ENCODE measurements around the gene PUS10. TPM values are rescaled to one million over a fixed set of nuclear protein-coding genes. Genes with fewer than 3 reads are reported as not detected.
"Not testable (repeated sequence)": the region's sequence is repeated elsewhere in the genome, so short reads cannot be mapped to it uniquely, and the experiment has no call there.

Gene PUS10
- total RNA-seq, 4 donors from 2014 or later = 11.6 to 33.5 (median 23.1) TPM

- Histone ChIP-seq H3K4me1 (peaks cover 0 to 15% (median 4%) of the 10 kb centered on the region in 4 donors), H3K27me3 (no peaks in the 10 kb centered on the region), H3K36me3 (peaks cover 0 to 10% (median 0%) of the 10 kb centered on the region in 3 donors), H3K9me3 (no peaks in the 10 kb centered on the region), H3K4me3 (peak overlapping the region; percentile 65 to 87 (median 78)), H3K27ac (peak overlapping the region; percentile 88 to 94 (median 90))
- no peak for TF ChIP-seq CTCF (IDR thresholded peaks at IDR 0.05)
- no peak for TF ChIP-seq POLR2A (IDR thresholded peaks at IDR 0.05)
- DNase-seq = no peak
Observed at GRCh38 chr2:61016392-61017002, 1.6 kb downstream of the PUS10 start.

GRCh38 chr2:61015976-61016375 is 2.1 kb downstream of the PUS10 start:
- no peak for DNase-seq
- H3K4me1 ChIP-seq = peaks cover 0 to 15% (median 4%) of the 10 kb centered on the region in 4 donors
- TF ChIP-seq CTCF (IDR thresholded peaks at IDR 0.05) (no peak), POLR2A (IDR thresholded peaks at IDR 0.05) (no peak)
- peak overlapping the region in 1 of 4 donors; percentile 94 for H3K27ac ChIP-seq
- H3K4me3 ChIP-seq = peak overlapping the region in 2 of 4 donors; percentile 65 to 87
- no peaks in the 10 kb centered on the region for H3K9me3 ChIP-seq
- H3K36me3 ChIP-seq = peaks cover 0 to 5% (median 0%) of the 10 kb centered on the region in 3 donors
- H3K27me3 ChIP-seq = no peaks in the 10 kb centered on the region

- H3K36me3 ChIP-seq = no peaks in the 10 kb centered on the region
- no peak for DNase-seq
- H3K4me1 ChIP-seq = peaks cover 0 to 11% (median 4%) of the 10 kb centered on the region in 4 donors
- H3K27ac ChIP-seq = no peak overlapping the region
- TF ChIP-seq POLR2A (IDR thresholded peaks at IDR 0.05) (no peak), CTCF (IDR thresholded peaks at IDR 0.05) (no peak)
- no peaks in the 10 kb centered on the region for H3K9me3 ChIP-seq
- H3K4me3 ChIP-seq = no peak overlapping the region
- no peaks in the 10 kb centered on the region for H3K27me3 ChIP-seq
Observed at GRCh38 chr2:61014763-61015162, 3.3 kb downstream of the PUS10 start.

GRCh38 chr2:61013382-61013781 is 4.7 kb downstream of the PUS10 start:
- no peak overlapping the region for H3K27ac ChIP-seq
- no peak for TF ChIP-seq CTCF (IDR thresholded peaks at IDR 0.05)
- no peak for TF ChIP-seq POLR2A (IDR thresholded peaks at IDR 0.05)
- H3K36me3 ChIP-seq = no peaks in the 10 kb centered on the region
- H3K27me3 ChIP-seq = no peaks in the 10 kb centered on the region
- no peak for DNase-seq
- H3K9me3 ChIP-seq = no peaks in the 10 kb centered on the region
- H3K4me3 ChIP-seq = no peak overlapping the region
- H3K4me1 ChIP-seq = no peaks in the 10 kb centered on the region

- H3K4me1 ChIP-seq, H3K27ac ChIP-seq, DNase-seq, H3K27me3 ChIP-seq, H3K4me3 ChIP-seq, H3K36me3 ChIP-seq, H3K9me3 ChIP-seq: not testable (repeated sequence)
Observed at GRCh38 chr2:61012303-61012702, 5.8 kb downstream of the PUS10 start.

GRCh38 chr2:61011678-61012077 is 6.4 kb downstream of the PUS10 start:
- Histone ChIP-seq H3K4me3 (no peak overlapping the region), H3K36me3 (no peaks in the 10 kb centered on the region), H3K9me3 (no peaks in the 10 kb centered on the region), H3K27me3 (no peaks in the 10 kb centered on the region), H3K4me1 (no peaks in the 10 kb centered on the region), H3K27ac (no peak overlapping the region)
- TF ChIP-seq CTCF (IDR thresholded peaks at IDR 0.05) = no peak
- no peak for TF ChIP-seq POLR2A (IDR thresholded peaks at IDR 0.05)
- no peak for DNase-seq

All from Peyer's patch (tissue), 4 donors.